ENCODE results near the gene ZNF227.
"Not testable (repeated sequence)": the region's sequence is repeated elsewhere in the genome, so short reads cannot be mapped to it uniquely, and the experiment has no call there.

Gene ZNF227

GRCh38 chr19:44253392-44253791 lies 41.1 kb downstream of the ZNF227 start:
- DNase-seq: not testable (repeated sequence)

- DNase-seq: no peak
Observed at GRCh38 chr19:44254496-44254895, 42.2 kb downstream of the ZNF227 start.

- DNase-seq: no peak
Observed at GRCh38 chr19:44255705-44256411, 43.5 kb downstream of the ZNF227 start.

GRCh38 chr19:44258136-44258535 lies 45.8 kb downstream of the ZNF227 start:
- DNase-seq: no peak

GRCh38 chr19:44258835-44259413 lies 46.6 kb downstream of the ZNF227 start:
- DNase-seq: no peak

- DNase-seq: no peak
Observed at GRCh38 chr19:44260343-44260681, 48.0 kb downstream of the ZNF227 start.

- DNase-seq: no peak
Observed at GRCh38 chr19:44260695-44261446, 48.5 kb downstream of the ZNF227 start.

GRCh38 chr19:44277331-44277730 lies 65.0 kb downstream of the ZNF227 start:
- no peak for DNase-seq

- DNase-seq: no peak
Observed at GRCh38 chr19:44278181-44278690, 65.9 kb downstream of the ZNF227 start.

- DNase-seq: peak; percentile 91
Observed at GRCh38 chr19:44280916-44281315, 68.6 kb downstream of the ZNF227 start.

- no peak for DNase-seq
Observed at GRCh38 chr19:44282846-44283245, 70.5 kb downstream of the ZNF227 start.

GRCh38 chr19:44284968-44285367 lies 72.6 kb downstream of the ZNF227 start:
- DNase-seq: no peak

All from OCI-M1 (cell line).